IPS-15b (cell line): ENCODE data around the gene NFIX.
A peak's percentile ranks its signal among the peaks of the same experiment; 100 is the strongest.

ENCODE experiments used
- H3K27me3 ChIP-seq: one replicate; pipeline ENCODE4 v1.6.1; 2013; ENCODE audit warnings: low read length; ENCODE audit not compliant: control insufficient read depth, insufficient read depth
- H3K36me3 ChIP-seq: one replicate; pipeline ENCODE4 v1.6.1; 2013; ENCODE audit warnings: low read length; ENCODE audit not compliant: control insufficient read depth, insufficient read depth
- H3K4me1 ChIP-seq: one replicate; pipeline ENCODE4 v1.6.1; 2013; ENCODE audit warnings: mild to moderate bottlenecking, low read length; ENCODE audit not compliant: control insufficient read depth, insufficient read depth
- H3K4me3 ChIP-seq: one replicate; pipeline ENCODE4 v1.5.1; 2013; ENCODE audit warnings: low read depth, low read length
- H3K9ac ChIP-seq: one replicate; pipeline ENCODE4 v1.6.1; 2013; ENCODE audit warnings: low read depth, mild to moderate bottlenecking, low read length
- H3K9me3 ChIP-seq: one replicate; pipeline ENCODE4 v1.6.1; 2013; ENCODE audit warnings: mild to moderate bottlenecking, low read length; ENCODE audit not compliant: control insufficient read depth, insufficient read depth

Gene NFIX

GRCh38 chr19:13007292-13008045 is 12.2 kb downstream of the NFIX start:
- H3K27me3 ChIP-seq: peaks cover 84% of the 10 kb centered on the region
- no peaks in the 10 kb centered on the region for H3K9me3 ChIP-seq
- H3K9ac ChIP-seq: no peak overlapping the region
- no peak overlapping the region for H3K4me3 ChIP-seq
- no peaks in the 10 kb centered on the region for H3K36me3 ChIP-seq
- no peaks in the 10 kb centered on the region for H3K4me1 ChIP-seq

GRCh38 chr19:13008926-13009787 is 13.9 kb downstream of the NFIX start:
- no peaks in the 10 kb centered on the region for H3K4me1 ChIP-seq
- H3K4me3 ChIP-seq: peak overlapping the region; percentile 50
- H3K27me3 ChIP-seq: peaks cover 87% of the 10 kb centered on the region
- H3K9me3 ChIP-seq: no peaks in the 10 kb centered on the region
- no peak overlapping the region for H3K9ac ChIP-seq
- H3K36me3 ChIP-seq: no peaks in the 10 kb centered on the region

- Histone ChIP-seq H3K9ac (no peak overlapping the region), H3K27me3 (peaks cover 90% of the 10 kb centered on the region), H3K4me1 (no peaks in the 10 kb centered on the region), H3K36me3 (no peaks in the 10 kb centered on the region), H3K4me3 (peak overlapping the region; percentile 50), H3K9me3 (no peaks in the 10 kb centered on the region)
These were observed 15.0 kb downstream of the NFIX start for GRCh38 chr19:13010038-13010991.

- Histone ChIP-seq H3K27me3 (peaks cover 90% of the 10 kb centered on the region), H3K36me3 (no peaks in the 10 kb centered on the region), H3K4me3 (peak overlapping the region; percentile 50), H3K9me3 (no peaks in the 10 kb centered on the region), H3K4me1 (no peaks in the 10 kb centered on the region), H3K9ac (no peak overlapping the region)
These were observed 15.8 kb downstream of the NFIX start for GRCh38 chr19:13010992-13011652.

- Histone ChIP-seq H3K9me3 (no peaks in the 10 kb centered on the region), H3K4me3 (peak overlapping the region; percentile 37), H3K36me3 (no peaks in the 10 kb centered on the region), H3K4me1 (peaks cover 3% of the 10 kb centered on the region), H3K27me3 (peaks cover 96% of the 10 kb centered on the region), H3K9ac (no peak overlapping the region)
These were observed 16.5 kb downstream of the NFIX start for GRCh38 chr19:13011653-13012389.

DNA sequence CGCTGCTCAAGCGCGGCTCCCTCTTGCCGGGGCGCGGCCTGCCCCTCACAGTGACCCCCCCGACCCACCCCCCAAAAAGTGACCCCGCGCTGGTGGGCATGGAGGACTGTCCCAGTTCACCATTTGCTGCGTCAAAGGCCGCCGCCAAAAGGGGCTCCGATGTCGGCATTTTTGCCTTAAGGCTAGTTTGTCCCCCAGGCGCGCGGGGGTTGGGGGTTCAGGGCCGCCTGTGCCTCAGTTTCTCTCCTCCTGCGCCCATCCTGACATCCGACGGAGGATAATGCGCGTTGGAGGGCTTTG is 17.1 kb downstream of the NFIX start:
- H3K27me3 ChIP-seq: peaks cover 99% of the 10 kb centered on the region
- peaks cover 6% of the 10 kb centered on the region for H3K4me1 ChIP-seq
- no peaks in the 10 kb centered on the region for H3K9me3 ChIP-seq
- H3K36me3 ChIP-seq: no peaks in the 10 kb centered on the region
- peak overlapping the region; percentile 37 for H3K4me3 ChIP-seq
- no peak overlapping the region for H3K9ac ChIP-seq

DNA sequence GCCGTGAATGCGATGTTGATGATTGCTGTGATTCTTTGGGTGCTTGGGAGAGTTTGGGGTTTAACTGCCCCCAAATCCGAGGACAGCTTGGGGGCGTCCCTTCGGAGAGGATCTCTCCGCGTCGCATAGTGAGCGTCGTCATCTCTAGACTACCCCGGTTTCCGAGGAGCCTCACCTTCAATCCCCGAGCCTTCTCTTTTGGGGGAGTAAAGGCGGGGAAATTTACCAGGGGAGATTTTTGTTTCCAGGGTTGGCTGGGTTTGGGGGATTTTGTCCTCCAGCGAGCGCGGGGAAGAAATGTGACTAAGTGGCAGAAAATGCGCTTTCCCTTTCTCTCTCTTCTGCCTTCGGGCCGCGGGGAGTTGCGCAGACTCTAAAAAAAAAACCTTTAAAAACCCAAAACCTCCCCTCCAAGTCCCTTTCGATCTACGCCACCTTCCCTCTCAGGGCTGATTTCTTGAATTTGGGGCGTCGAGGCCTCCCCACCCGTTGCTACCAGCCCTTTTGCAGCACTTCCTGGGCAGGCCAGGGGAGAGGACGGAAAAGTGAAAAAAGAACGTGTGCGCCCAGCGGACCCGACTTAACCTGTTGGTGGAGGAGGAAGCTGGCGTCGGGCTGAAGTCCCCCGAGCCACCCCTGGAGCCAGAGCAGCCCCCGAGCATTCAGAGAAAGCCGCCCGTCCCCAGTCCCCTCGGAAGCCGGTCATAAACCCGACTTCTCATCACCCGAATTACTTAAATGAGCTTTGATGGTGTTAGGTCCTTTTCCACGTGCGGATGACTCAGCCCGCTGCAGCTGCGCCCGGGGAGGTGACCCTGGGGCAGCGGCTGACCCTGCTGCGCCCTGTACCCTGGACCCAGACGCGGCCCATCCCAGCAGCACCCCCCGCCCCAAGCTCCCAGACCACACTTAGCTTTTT is 17.7 kb downstream of the NFIX start:
- peak overlapping the region; percentile 37 for H3K4me3 ChIP-seq
- H3K9ac ChIP-seq: no peak overlapping the region
- H3K4me1 ChIP-seq: peaks cover 12% of the 10 kb centered on the region
- H3K27me3 ChIP-seq: peaks cover 100% of the 10 kb centered on the region
- no peaks in the 10 kb centered on the region for H3K9me3 ChIP-seq
- H3K36me3 ChIP-seq: no peaks in the 10 kb centered on the region

GRCh38 chr19:13013649-13014048 is 18.4 kb downstream of the NFIX start:
- Histone ChIP-seq H3K27me3 (peaks cover 100% of the 10 kb centered on the region), H3K4me3 (no peak overlapping the region), H3K36me3 (no peaks in the 10 kb centered on the region), H3K9ac (no peak overlapping the region), H3K4me1 (peaks cover 15% of the 10 kb centered on the region), H3K9me3 (no peaks in the 10 kb centered on the region)

GRCh38 chr19:13014101-13014920 is 19.0 kb downstream of the NFIX start:
- peaks cover 100% of the 10 kb centered on the region for H3K27me3 ChIP-seq
- peaks cover 18% of the 10 kb centered on the region for H3K4me1 ChIP-seq
- H3K9ac ChIP-seq: no peak overlapping the region
- H3K36me3 ChIP-seq: no peaks in the 10 kb centered on the region
- no peaks in the 10 kb centered on the region for H3K9me3 ChIP-seq
- H3K4me3 ChIP-seq: peak overlapping the region; percentile 4
